ENCODE measurements around the gene FAP. TPM values are rescaled to one million over a fixed set of nuclear protein-coding genes. Genes with fewer than 3 reads are reported as not detected.

Gene FAP
- total RNA-seq, 1 experiment from 2014 or later = not detected

GRCh38 chr2:162164802-162165201, 78.4 kb downstream of the FAP start:
- Histone ChIP-seq H3K27me3 (ENCODE audit: insufficient read depth, low read depth) (no peaks in the 10 kb centered on the region), H3K9me2 (ENCODE audit: insufficient read depth) (no peaks in the 10 kb centered on the region), H3K4me1 (replicated peaks; ENCODE audit: insufficient read depth) (no peaks in the 10 kb centered on the region), H4K20me1 (ENCODE audit: insufficient read depth) (no peaks in the 10 kb centered on the region), H3K27ac (no peak overlapping the region), H3K36me3 (ENCODE audit: low read depth) (no peaks in the 10 kb centered on the region), H3K4me3 (no peak overlapping the region), H2AFZ (no peak overlapping the region), H3F3A (ENCODE audit: insufficient read depth, low read depth) (no peaks in the 10 kb centered on the region), H3K79me2 (ENCODE audit: low read depth) (no peaks in the 10 kb centered on the region), H3K9me3 (ENCODE audit: insufficient read depth, low read depth) (no peaks in the 10 kb centered on the region), H3K4me2 (no peak overlapping the region)
- ChIA-PET POLR2A (ENCODE audit: unreplicated experiment) (no interaction called here), CTCF (no interaction called here)
- DNase-seq = no peak
- TF ChIP-seq EZH2 (IDR thresholded peaks at IDR 0.05; ENCODE audit: low read depth) (no peak), CTCF (conservative IDR thresholded peaks at IDR 0.05) (no peak)
- intact Hi-C loops (cut with micrococcal nuclease; ENCODE audit: unreplicated experiment) = no loop called here
- BruUV-seq (replicated peaks) = no TSS peak

- Histone ChIP-seq H3K9me2 (ENCODE audit: insufficient read depth) (no peaks in the 10 kb centered on the region), H2AFZ (no peak overlapping the region), H4K20me1 (ENCODE audit: insufficient read depth) (no peaks in the 10 kb centered on the region), H3K4me3 (no peak overlapping the region), H3K4me1 (replicated peaks; ENCODE audit: insufficient read depth) (no peaks in the 10 kb centered on the region), H3K9me3 (ENCODE audit: insufficient read depth, low read depth) (no peaks in the 10 kb centered on the region), H3K27ac (no peak overlapping the region), H3K79me2 (ENCODE audit: low read depth) (no peaks in the 10 kb centered on the region), H3K27me3 (ENCODE audit: insufficient read depth, low read depth) (no peaks in the 10 kb centered on the region), H3K4me2 (no peak overlapping the region), H3F3A (ENCODE audit: insufficient read depth, low read depth) (no peaks in the 10 kb centered on the region), H3K36me3 (ENCODE audit: low read depth) (no peaks in the 10 kb centered on the region)
- POLR2A ChIA-PET (ENCODE audit: unreplicated experiment) = no interaction called here
- intact Hi-C loops (cut with micrococcal nuclease; ENCODE audit: unreplicated experiment) = no loop called here
- BruUV-seq (replicated peaks) = no TSS peak
- DNase-seq = no peak
- CTCF ChIA-PET = no interaction called here
- TF ChIP-seq CTCF (conservative IDR thresholded peaks at IDR 0.05) = no peak
- TF ChIP-seq EZH2 (IDR thresholded peaks at IDR 0.05; ENCODE audit: low read depth) = no peak
These were observed 83.8 kb downstream of the FAP start for GRCh38 chr2:162159446-162159845.

- CTCF ChIA-PET = no interaction called here
- Histone ChIP-seq H3K27me3 (ENCODE audit: insufficient read depth, low read depth) (no peaks in the 10 kb centered on the region), H2AFZ (no peak overlapping the region), H3K36me3 (ENCODE audit: low read depth) (no peaks in the 10 kb centered on the region), H3K79me2 (ENCODE audit: low read depth) (no peaks in the 10 kb centered on the region), H3K9me2 (ENCODE audit: insufficient read depth) (no peaks in the 10 kb centered on the region), H3K4me1 (replicated peaks; ENCODE audit: insufficient read depth) (no peaks in the 10 kb centered on the region), H4K20me1 (ENCODE audit: insufficient read depth) (no peaks in the 10 kb centered on the region), H3K9me3 (ENCODE audit: insufficient read depth, low read depth) (no peaks in the 10 kb centered on the region), H3K4me2 (no peak overlapping the region), H3F3A (ENCODE audit: insufficient read depth, low read depth) (no peaks in the 10 kb centered on the region), H3K27ac (no peak overlapping the region), H3K4me3 (no peak overlapping the region)
- POLR2A ChIA-PET (ENCODE audit: unreplicated experiment) = no interaction called here
- DNase-seq = no peak
- intact Hi-C loops (cut with micrococcal nuclease; ENCODE audit: unreplicated experiment) = no loop called here
- TF ChIP-seq CTCF (conservative IDR thresholded peaks at IDR 0.05) (no peak), EZH2 (IDR thresholded peaks at IDR 0.05; ENCODE audit: low read depth) (no peak)
- no TSS peak for BruUV-seq (replicated peaks)
These were observed 87.1 kb downstream of the FAP start for GRCh38 chr2:162156149-162156548.

Data from PC-9 (cell line).